OCI-LY1 (cell line): ENCODE results near the gene ZBTB7A.
A peak's percentile ranks its signal among the peaks of the same experiment; 100 is the strongest.

Source experiments
- H2AFZ ChIP-seq: fragments of 200-600 bp; sonication (generic), shearing (Covaris generic); 2 replicates; pipeline ENCODE4 v1.6.0; 2014; ENCODE audit warnings: antibody characterized with exemption, mild to moderate bottlenecking, low read length
- H3F3A ChIP-seq: fragments of 200-600 bp; sonication (generic), shearing (Covaris generic); 2 replicates; pipeline ENCODE4 v1.6.0; 2014; ENCODE audit warnings: mild to moderate bottlenecking, antibody characterized with exemption, low read length, moderate library complexity; ENCODE audit not compliant: insufficient read depth
- H3K27ac ChIP-seq: fragments of 200-600 bp; sonication (generic); 2 replicates; pipeline ENCODE4 v1.5.1; 2014; ENCODE audit warnings: low read length, mixed run types, mild to moderate bottlenecking, low read depth; ENCODE audit not compliant: poor library complexity, severe bottlenecking
- H3K27me3 ChIP-seq: fragments of 200-600 bp; sonication (generic); 2 replicates; pipeline ENCODE4 v1.6.0; 2014; ENCODE audit warnings: antibody characterized with exemption, mild to moderate bottlenecking, low read length, moderate library complexity; ENCODE audit not compliant: insufficient read depth
- H3K36me3 ChIP-seq: fragments of 200-600 bp; sonication (generic); 2 replicates; pipeline ENCODE4 v1.6.1; 2014; ENCODE audit warnings: mild to moderate bottlenecking, antibody characterized with exemption, low read length, moderate library complexity, mixed read lengths; ENCODE audit not compliant: insufficient read depth
- H3K4me1 ChIP-seq: fragments of 200-600 bp; sonication (generic); 2 replicates; pipeline ENCODE4 v1.5.1; 2014; ENCODE audit warnings: mild to moderate bottlenecking, low read length, moderate library complexity; ENCODE audit not compliant: insufficient read depth, severe bottlenecking
- H3K4me2 ChIP-seq: fragments of 200-600 bp; sonication (generic), shearing (Covaris generic); 2 replicates; pipeline ENCODE4 v1.6.1; 2014; ENCODE audit warnings: low read length
- H3K4me3 ChIP-seq: fragments of 200-600 bp; sonication (generic); 2 replicates; pipeline ENCODE4 v1.5.1; 2014; ENCODE audit warnings: low read length, low read depth, mild to moderate bottlenecking, mixed read lengths; ENCODE audit not compliant: poor library complexity, severe bottlenecking
- H3K79me2 ChIP-seq: fragments of 200-600 bp; shearing (Covaris generic); 2 replicates; pipeline ENCODE4 v1.6.1; 2016; ENCODE audit warnings: mixed run types, low read length, mixed read lengths; ENCODE audit not compliant: insufficient read depth
- H3K9ac ChIP-seq: fragments of 200-600 bp; sonication (generic), shearing (Covaris generic); 2 replicates; pipeline ENCODE4 v1.6.1; 2014; ENCODE audit warnings: mild to moderate bottlenecking, low read length, mixed read lengths
- H3K9me2 ChIP-seq: fragments of 200-600 bp; sonication (generic), shearing (Covaris generic); 2 replicates; pipeline ENCODE4 v1.6.1; 2014; ENCODE audit warnings: low read depth, mild to moderate bottlenecking, low read length, mixed read lengths
- H3K9me3 ChIP-seq: fragments of 200-600 bp; shearing (Covaris generic); 2 replicates; pipeline ENCODE4 v1.6.1; 2014; ENCODE audit warnings: low read length, mixed read lengths
- H4K20me1 ChIP-seq: fragments of 200-600 bp; sonication (generic), shearing (Covaris generic); 2 replicates; pipeline ENCODE4 v1.6.0; 2016; ENCODE audit warnings: mild to moderate bottlenecking, low read length; ENCODE audit not compliant: insufficient read depth
- EZH2 ChIP-seq: fragments of 200-600 bp; sonication (generic), shearing (Covaris generic); IDR thresholded peaks from 2 replicates; pipeline ENCODE4 v1.8.0; 2017; ENCODE audit warnings: borderline replicate concordance, mixed run types, mild to moderate bottlenecking, antibody characterized with exemption, low read length, moderate library complexity, mixed read lengths
- TF ChIP-seq, protein P1 (sequence below): fragments of 200-600 bp; sonication (generic), shearing (Covaris generic); IDR thresholded peaks from 2 replicates; pipeline ENCODE4 v1.5.1; 2017; ENCODE audit warnings: mild to moderate bottlenecking, antibody characterized with exemption, low read length, moderate library complexity, mixed read lengths

ZBTB7A gene

DNA sequence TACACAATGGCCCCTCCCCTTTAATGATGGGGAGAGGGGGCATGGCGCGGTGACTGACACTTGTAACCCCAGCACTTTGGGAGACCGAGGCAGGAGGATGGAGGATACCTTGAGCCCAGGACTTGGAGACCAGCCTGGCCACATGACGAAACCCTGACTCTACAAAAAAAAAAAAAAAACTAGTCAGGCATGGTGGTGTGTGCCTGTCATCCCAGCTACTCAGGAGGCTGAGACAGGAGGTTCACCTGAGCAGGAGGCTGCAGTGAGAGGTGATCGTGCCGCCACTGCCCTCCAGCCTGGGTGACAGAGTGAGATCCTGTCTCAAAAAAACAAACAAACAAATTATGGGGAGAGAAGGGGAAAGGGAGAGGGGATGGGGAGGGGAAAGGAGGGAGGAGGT lies 13.8 kb upstream of the ZBTB7A start:
- peaks cover 34% of the 10 kb centered on the region for H3K4me1 ChIP-seq
- H3K36me3 ChIP-seq = no peaks in the 10 kb centered on the region
- H3K9ac ChIP-seq = no peak overlapping the region
- H3K9me2 ChIP-seq = no peaks in the 10 kb centered on the region
- no peak overlapping the region for H2AFZ ChIP-seq
- no peaks in the 10 kb centered on the region for H3F3A ChIP-seq
- no peak overlapping the region for H3K4me2 ChIP-seq
- no peak overlapping the region for H3K27ac ChIP-seq
- no peaks in the 10 kb centered on the region for H3K9me3 ChIP-seq
- H3K27me3 ChIP-seq = no peaks in the 10 kb centered on the region
- no peaks in the 10 kb centered on the region for H3K79me2 ChIP-seq
- TF ChIP-seq EZH2 = no peak
- TF ChIP-seq, protein P1, sequence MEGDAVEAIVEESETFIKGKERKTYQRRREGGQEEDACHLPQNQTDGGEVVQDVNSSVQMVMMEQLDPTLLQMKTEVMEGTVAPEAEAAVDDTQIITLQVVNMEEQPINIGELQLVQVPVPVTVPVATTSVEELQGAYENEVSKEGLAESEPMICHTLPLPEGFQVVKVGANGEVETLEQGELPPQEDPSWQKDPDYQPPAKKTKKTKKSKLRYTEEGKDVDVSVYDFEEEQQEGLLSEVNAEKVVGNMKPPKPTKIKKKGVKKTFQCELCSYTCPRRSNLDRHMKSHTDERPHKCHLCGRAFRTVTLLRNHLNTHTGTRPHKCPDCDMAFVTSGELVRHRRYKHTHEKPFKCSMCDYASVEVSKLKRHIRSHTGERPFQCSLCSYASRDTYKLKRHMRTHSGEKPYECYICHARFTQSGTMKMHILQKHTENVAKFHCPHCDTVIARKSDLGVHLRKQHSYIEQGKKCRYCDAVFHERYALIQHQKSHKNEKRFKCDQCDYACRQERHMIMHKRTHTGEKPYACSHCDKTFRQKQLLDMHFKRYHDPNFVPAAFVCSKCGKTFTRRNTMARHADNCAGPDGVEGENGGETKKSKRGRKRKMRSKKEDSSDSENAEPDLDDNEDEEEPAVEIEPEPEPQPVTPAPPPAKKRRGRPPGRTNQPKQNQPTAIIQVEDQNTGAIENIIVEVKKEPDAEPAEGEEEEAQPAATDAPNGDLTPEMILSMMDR = no peak
- no peak overlapping the region for H3K4me3 ChIP-seq
- no peaks in the 10 kb centered on the region for H4K20me1 ChIP-seq

DNA sequence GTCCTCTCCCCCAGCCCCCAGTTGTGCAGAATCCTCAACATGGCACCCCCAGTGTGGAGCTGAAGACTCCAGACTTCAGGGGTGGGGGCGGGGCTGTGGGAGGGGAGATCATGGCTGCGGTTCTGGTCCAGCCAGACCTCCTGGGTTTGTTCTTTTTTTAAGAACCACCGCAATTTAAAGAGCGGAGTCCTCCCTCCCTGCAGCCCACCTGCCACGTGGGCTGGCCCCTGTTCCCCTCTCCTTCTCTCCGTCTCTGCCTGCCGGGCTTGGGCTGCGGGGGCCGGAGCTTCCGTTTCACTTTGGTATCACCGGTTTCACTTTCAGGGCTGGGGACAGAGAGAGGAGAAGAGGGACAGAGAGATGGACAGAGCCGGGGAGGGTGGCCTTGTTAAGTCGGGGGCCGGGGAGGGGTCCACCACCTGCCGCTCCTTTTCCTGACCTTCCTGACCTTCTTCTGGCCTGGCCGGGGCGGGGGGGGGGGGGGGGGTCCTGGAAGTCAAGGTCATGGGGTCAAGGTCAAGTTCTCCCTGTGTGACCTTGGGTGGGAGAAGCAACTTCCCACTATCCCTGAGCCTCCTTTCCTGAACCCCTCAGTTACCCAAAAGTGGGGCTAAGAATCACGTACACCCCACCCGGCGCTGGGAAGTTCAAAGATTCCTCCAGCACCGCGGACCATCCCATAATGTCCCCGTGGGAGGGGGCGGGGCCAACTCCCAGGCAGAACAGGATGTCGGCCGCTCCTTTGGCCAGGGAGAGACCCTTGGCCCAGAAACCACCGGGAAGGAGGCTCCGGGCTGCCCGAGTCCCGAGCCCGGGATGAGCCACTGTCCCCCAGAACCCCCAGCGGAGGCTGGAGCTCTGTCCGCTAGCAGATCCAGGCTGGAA lies 11.3 kb upstream of the ZBTB7A start:
- H3F3A ChIP-seq = no peaks in the 10 kb centered on the region
- H3K4me2 ChIP-seq = peak overlapping the region; percentile 73
- H3K27ac ChIP-seq = peak overlapping the region; percentile 22
- H3K4me3 ChIP-seq = peak overlapping the region; percentile 55
- H3K36me3 ChIP-seq = no peaks in the 10 kb centered on the region
- peaks cover 24% of the 10 kb centered on the region for H3K4me1 ChIP-seq
- H3K79me2 ChIP-seq = no peaks in the 10 kb centered on the region
- H4K20me1 ChIP-seq = no peaks in the 10 kb centered on the region
- H3K9me2 ChIP-seq = no peaks in the 10 kb centered on the region
- H3K9me3 ChIP-seq = no peaks in the 10 kb centered on the region
- no peaks in the 10 kb centered on the region for H3K27me3 ChIP-seq
- TF ChIP-seq, protein P1 = no peak
- no peak for TF ChIP-seq EZH2
- H3K9ac ChIP-seq = peak overlapping the region; percentile 62
- H2AFZ ChIP-seq = no peak overlapping the region

DNA sequence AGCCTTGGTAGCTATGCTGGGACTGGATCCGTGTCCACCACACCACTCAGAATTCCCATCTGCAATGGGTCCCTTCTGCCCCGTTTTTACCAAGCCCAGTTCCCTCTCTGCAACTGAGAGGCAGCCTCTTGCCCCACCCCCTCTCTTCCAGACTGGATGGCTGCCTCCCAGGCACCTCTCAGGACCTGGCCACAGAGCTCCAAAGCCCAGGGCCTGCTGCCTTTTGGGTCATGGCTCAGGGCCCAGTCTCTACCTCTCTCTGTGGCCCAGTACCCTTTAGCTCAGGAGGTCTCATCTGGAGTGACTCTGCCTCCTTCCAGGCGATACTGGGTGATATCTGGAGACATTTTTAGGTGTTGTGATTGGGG lies 10.3 kb upstream of the ZBTB7A start:
- H3K9me2 ChIP-seq = no peaks in the 10 kb centered on the region
- H3K4me1 ChIP-seq = peaks cover 24% of the 10 kb centered on the region
- no peaks in the 10 kb centered on the region for H3F3A ChIP-seq
- H3K4me3 ChIP-seq = no peak overlapping the region
- no peaks in the 10 kb centered on the region for H4K20me1 ChIP-seq
- no peak overlapping the region for H2AFZ ChIP-seq
- peak overlapping the region; percentile 23; the same call in 1 of the 2 replicates for H3K9ac ChIP-seq
- TF ChIP-seq, protein P1 = no peak
- no peak for TF ChIP-seq EZH2
- H3K36me3 ChIP-seq = no peaks in the 10 kb centered on the region
- no peaks in the 10 kb centered on the region for H3K9me3 ChIP-seq
- H3K4me2 ChIP-seq = peak overlapping the region; percentile 73; the same call in 1 of the 2 replicates
- peak overlapping the region; percentile 22 for H3K27ac ChIP-seq
- H3K79me2 ChIP-seq = no peaks in the 10 kb centered on the region
- H3K27me3 ChIP-seq = no peaks in the 10 kb centered on the region
